ENCODE results near the gene SORCS2.

- TF ChIP-seq, protein P1, sequence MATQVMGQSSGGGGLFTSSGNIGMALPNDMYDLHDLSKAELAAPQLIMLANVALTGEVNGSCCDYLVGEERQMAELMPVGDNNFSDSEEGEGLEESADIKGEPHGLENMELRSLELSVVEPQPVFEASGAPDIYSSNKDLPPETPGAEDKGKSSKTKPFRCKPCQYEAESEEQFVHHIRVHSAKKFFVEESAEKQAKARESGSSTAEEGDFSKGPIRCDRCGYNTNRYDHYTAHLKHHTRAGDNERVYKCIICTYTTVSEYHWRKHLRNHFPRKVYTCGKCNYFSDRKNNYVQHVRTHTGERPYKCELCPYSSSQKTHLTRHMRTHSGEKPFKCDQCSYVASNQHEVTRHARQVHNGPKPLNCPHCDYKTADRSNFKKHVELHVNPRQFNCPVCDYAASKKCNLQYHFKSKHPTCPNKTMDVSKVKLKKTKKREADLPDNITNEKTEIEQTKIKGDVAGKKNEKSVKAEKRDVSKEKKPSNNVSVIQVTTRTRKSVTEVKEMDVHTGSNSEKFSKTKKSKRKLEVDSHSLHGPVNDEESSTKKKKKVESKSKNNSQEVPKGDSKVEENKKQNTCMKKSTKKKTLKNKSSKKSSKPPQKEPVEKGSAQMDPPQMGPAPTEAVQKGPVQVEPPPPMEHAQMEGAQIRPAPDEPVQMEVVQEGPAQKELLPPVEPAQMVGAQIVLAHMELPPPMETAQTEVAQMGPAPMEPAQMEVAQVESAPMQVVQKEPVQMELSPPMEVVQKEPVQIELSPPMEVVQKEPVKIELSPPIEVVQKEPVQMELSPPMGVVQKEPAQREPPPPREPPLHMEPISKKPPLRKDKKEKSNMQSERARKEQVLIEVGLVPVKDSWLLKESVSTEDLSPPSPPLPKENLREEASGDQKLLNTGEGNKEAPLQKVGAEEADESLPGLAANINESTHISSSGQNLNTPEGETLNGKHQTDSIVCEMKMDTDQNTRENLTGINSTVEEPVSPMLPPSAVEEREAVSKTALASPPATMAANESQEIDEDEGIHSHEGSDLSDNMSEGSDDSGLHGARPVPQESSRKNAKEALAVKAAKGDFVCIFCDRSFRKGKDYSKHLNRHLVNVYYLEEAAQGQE (IDR thresholded peaks at IDR 0.05; ENCODE audit: insufficient read depth in 1 of 2, low read depth in 2 of 2, low read length in 2 of 2) = no peak
- TF ChIP-seq POLR2AphosphoS5 (IDR thresholded peaks at IDR 0.05; ENCODE audit: low read depth, low read length) (no peak), SIN3A (IDR thresholded peaks at IDR 0.05; ENCODE audit: borderline replicate concordance, insufficient read depth, low read length) (no peak), TAF1 (IDR thresholded peaks at IDR 0.05; ENCODE audit: borderline replicate concordance, insufficient read depth, low read length) (no peak), FOXP2 (optimal IDR thresholded peaks at IDR 0.05; ENCODE audit: borderline replicate concordance, extremely low read depth, extremely low read length, insufficient read depth) (no peak)
These were observed 200.4 kb downstream of the SORCS2 start for GRCh38 chr4:7392438-7393421.

Data from PFSK-1 (cell line).